ENCODE measurements around the gene OPTC.

Gene OPTC

DNA sequence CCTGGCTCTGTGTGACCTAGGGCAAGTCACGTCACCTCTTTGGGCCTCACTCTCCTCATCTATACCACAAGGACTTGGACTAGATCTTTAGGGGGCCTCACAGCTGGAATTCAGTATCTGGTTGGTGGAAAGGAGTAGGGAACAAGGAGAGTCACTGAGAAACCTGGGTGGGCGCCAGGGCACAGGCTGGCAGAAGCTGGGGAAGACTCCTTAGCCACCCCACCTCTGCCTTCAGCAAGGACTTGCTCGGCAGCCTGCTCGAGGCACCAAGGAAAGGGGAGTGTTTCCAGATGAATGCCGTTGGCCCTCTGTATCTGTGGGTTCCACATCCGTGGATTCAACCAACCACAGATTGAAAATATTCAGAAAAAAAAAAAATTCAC lies 1.2 kb upstream of the OPTC start:
- H3K4me3 ChIP-seq (ENCODE audit: low read depth, low read length): no peak overlapping the region
- DNase-seq (ENCODE audit: low read depth): no peak
- no peak for TF ChIP-seq POLR2A (IDR thresholded peaks at IDR 0.05; ENCODE audit: extremely low read depth, insufficient read length)

DNA sequence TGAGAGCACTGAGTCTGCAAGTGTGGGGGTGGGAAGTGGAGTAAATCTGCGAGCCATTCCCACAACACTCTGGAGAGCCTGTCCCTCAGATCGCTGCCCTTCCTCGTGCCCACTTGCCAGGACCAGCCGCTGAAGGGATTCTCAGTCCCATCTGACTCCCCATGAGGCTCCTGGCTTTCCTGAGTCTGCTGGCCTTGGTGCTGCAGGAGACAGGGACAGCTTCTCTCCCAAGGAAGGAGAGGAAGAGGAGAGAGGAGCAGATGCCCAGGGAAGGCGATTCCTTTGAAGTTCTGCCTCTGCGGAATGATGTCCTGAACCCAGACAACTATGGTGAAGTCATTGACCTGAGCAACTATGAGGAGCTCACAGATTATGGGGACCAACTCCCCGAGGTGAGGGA lies 1.9 kb downstream of the OPTC start:
- no peak overlapping the region for H3K4me3 ChIP-seq (ENCODE audit: low read depth, low read length)
- no peak for DNase-seq (ENCODE audit: low read depth)
- TF ChIP-seq, protein P1, sequence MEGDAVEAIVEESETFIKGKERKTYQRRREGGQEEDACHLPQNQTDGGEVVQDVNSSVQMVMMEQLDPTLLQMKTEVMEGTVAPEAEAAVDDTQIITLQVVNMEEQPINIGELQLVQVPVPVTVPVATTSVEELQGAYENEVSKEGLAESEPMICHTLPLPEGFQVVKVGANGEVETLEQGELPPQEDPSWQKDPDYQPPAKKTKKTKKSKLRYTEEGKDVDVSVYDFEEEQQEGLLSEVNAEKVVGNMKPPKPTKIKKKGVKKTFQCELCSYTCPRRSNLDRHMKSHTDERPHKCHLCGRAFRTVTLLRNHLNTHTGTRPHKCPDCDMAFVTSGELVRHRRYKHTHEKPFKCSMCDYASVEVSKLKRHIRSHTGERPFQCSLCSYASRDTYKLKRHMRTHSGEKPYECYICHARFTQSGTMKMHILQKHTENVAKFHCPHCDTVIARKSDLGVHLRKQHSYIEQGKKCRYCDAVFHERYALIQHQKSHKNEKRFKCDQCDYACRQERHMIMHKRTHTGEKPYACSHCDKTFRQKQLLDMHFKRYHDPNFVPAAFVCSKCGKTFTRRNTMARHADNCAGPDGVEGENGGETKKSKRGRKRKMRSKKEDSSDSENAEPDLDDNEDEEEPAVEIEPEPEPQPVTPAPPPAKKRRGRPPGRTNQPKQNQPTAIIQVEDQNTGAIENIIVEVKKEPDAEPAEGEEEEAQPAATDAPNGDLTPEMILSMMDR (IDR thresholded peaks at IDR 0.05; ENCODE audit: low read depth, low read length): no peak
- TF ChIP-seq MYC (IDR thresholded peaks at IDR 0.05; ENCODE audit: low read depth, low read length) (no peak), POLR2A (IDR thresholded peaks at IDR 0.05; ENCODE audit: extremely low read depth, insufficient read length) (no peak)
- TF ChIP-seq, protein P2, sequence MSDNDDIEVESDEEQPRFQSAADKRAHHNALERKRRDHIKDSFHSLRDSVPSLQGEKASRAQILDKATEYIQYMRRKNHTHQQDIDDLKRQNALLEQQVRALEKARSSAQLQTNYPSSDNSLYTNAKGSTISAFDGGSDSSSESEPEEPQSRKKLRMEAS (IDR thresholded peaks at IDR 0.05; ENCODE audit: low read depth, low read length): no peak

DNA sequence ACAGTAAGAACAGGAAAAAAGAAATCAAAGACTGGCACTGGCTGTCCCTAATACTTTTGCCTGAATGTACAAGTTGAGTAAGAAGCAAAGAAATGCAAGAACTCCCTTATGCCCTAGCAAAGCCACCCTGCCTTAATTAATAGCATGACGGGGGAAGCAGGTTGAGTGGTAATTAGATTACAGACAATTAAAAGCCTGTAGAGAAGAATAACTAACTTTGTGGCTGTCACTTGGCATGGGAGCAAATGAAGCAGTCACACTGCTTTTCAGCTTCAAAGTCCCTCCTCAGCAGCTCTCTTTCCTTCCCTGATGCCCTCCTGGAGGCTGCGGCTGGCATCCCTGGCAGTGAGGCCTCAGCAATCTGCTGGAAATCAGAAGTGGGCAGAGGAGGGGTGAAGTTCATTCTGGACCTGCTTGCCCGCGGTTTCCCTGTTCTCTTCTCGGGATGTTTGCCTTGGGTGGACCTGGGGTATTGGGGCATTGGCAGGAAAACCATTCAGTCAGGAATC lies 3.4 kb downstream of the OPTC start:
- TF ChIP-seq, protein P1 (IDR thresholded peaks at IDR 0.05; ENCODE audit: low read depth, low read length): no peak
- TF ChIP-seq MYC (IDR thresholded peaks at IDR 0.05; ENCODE audit: low read depth, low read length): no peak
- no peak for TF ChIP-seq POLR2A (IDR thresholded peaks at IDR 0.05; ENCODE audit: extremely low read depth, insufficient read length)
- TF ChIP-seq, protein P2 (IDR thresholded peaks at IDR 0.05; ENCODE audit: low read depth, low read length): no peak
- no peak for DNase-seq (ENCODE audit: low read depth)
- no peak overlapping the region for H3K4me3 ChIP-seq (ENCODE audit: low read depth, low read length)

DNA sequence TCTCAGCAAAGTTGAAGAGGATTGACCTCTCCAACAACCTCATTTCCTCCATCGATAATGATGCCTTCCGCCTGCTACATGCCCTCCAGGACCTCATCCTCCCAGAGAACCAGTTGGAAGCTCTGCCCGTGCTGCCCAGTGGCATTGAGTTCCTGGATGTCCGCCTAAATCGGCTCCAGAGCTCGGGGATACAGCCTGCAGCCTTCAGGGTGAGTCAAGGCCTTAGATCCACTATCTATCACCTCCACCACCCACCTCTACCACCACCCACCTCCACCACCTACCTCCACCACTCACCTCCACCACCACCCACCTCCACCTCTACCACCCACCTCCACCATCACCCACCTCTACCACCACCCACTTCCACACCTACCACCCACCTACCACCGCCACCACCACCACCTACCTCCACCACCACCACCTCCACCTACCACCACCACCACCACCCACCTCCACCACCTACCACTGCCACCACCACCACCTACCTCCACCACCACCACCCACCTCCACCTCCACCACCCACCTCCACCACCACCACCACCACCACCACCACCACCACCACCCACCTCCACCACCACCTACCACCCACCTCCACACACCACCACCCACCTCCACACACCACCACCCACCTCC lies 5.8 kb downstream of the OPTC start:
- TF ChIP-seq, protein P1 (IDR thresholded peaks at IDR 0.05; ENCODE audit: low read depth, low read length): no peak
- TF ChIP-seq POLR2A (IDR thresholded peaks at IDR 0.05; ENCODE audit: extremely low read depth, insufficient read length) (no peak), MYC (IDR thresholded peaks at IDR 0.05; ENCODE audit: low read depth, low read length) (no peak)
- TF ChIP-seq, protein P2 (IDR thresholded peaks at IDR 0.05; ENCODE audit: low read depth, low read length): no peak
- no peak for DNase-seq (ENCODE audit: low read depth)
- no peak overlapping the region for H3K4me3 ChIP-seq (ENCODE audit: low read depth, low read length)

DNA sequence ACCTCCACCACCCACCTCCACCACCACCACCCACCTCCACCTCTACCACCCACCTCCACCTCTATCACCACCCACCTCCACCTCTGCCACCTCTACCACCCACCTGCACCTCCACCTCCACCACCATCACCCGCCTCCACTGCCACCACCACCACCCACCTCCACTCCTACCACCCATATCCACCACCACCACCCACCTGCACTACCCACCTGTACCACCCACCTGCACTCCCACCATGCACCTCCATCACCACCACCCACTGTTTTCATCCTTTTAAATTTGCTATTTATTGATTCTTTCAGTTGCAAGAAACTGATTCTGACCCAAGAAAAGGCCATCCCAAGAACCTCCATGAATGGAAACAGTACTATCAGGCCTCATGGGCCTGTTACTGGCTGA lies 6.3 kb downstream of the OPTC start:
- no peak overlapping the region for H3K4me3 ChIP-seq (ENCODE audit: low read depth, low read length)
- TF ChIP-seq, protein P1 (IDR thresholded peaks at IDR 0.05; ENCODE audit: low read depth, low read length): no peak
- TF ChIP-seq, protein P2 (IDR thresholded peaks at IDR 0.05; ENCODE audit: low read depth, low read length): no peak
- TF ChIP-seq MYC (IDR thresholded peaks at IDR 0.05; ENCODE audit: low read depth, low read length) (no peak), POLR2A (IDR thresholded peaks at IDR 0.05; ENCODE audit: extremely low read depth, insufficient read length) (no peak)
- no peak for DNase-seq (ENCODE audit: low read depth)

DNA sequence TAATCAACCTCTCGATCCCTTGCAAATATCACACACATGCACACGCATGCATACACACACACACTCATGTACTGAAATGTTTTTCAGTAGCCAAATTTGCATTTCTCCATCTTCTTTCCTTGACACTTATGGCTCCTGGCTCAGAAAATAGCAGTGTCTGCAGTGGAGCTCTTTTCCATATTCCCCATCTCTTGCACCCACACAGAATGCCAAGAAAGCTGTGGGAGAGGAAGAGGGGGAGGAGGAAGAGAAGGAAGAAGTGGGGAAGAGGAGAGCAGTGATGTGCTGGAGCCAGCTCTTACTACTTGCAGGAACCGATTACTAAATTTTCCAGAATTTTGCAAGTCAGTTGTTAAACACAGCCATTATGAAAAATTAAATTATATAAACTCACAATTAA lies 9.9 kb downstream of the OPTC start:
- TF ChIP-seq, protein P1 (IDR thresholded peaks at IDR 0.05; ENCODE audit: low read depth, low read length): no peak
- TF ChIP-seq, protein P2 (IDR thresholded peaks at IDR 0.05; ENCODE audit: low read depth, low read length): no peak
- TF ChIP-seq MYC (IDR thresholded peaks at IDR 0.05; ENCODE audit: low read depth, low read length) (no peak), POLR2A (IDR thresholded peaks at IDR 0.05; ENCODE audit: extremely low read depth, insufficient read length) (no peak)
- DNase-seq (ENCODE audit: low read depth): no peak
- H3K4me3 ChIP-seq (ENCODE audit: low read depth, low read length): no peak overlapping the region

Data from NB4 (cell line).